Neuron (in vitro differentiated cells): Measurements from ENCODE around the gene DHX32.
"Not testable (repeated sequence)": the region's sequence is repeated elsewhere in the genome, so short reads cannot be mapped to it uniquely, and the experiment has no call there.

Source experiments
- H2AFZ ChIP-seq: one replicate; pipeline ENCODE4 v1.6.1; 2013; ENCODE audit warnings: low read depth, mild to moderate bottlenecking, inconsistent platforms, low read length, moderate library complexity
- H3K27me3 ChIP-seq: one replicate; pipeline ENCODE4 v1.6.1; 2013; ENCODE audit warnings: low read length; ENCODE audit not compliant: insufficient read depth
- H3K36me3 ChIP-seq: one replicate; pipeline ENCODE4 v1.6.1; 2013; ENCODE audit warnings: low read length; ENCODE audit not compliant: insufficient read depth
- H3K4me1 ChIP-seq: one replicate; pipeline ENCODE4 v1.6.1; 2013; ENCODE audit warnings: low read length; ENCODE audit not compliant: insufficient read depth
- H3K4me3 ChIP-seq: 2 replicates; pipeline ENCODE4 v1.5.1; 2013; ENCODE audit warnings: mild to moderate bottlenecking, low read length, moderate library complexity
- H3K9me3 ChIP-seq: one replicate; pipeline ENCODE4 v1.6.1; 2013; ENCODE audit warnings: low read length

The DHX32 gene

DNA sequence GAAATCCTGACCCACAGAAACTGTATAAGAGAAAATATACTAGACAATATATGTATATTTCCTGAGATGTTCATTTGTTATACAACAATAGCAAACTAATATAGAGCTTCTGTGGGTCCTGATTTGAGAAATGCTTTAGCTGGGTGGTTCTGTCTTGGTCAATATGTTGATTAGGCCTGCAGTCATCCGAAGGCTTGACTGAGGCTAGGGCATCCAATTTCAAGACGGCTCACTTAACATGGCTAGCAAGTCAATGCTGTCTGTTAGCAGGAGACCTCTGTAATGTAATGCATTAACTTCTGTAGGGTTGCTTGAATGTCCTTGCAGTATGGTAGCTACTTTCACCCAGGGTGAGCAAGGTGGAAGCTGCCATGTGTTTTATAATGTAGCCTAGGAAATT is 27.7 kb upstream of the DHX32 start:
- H3K4me3 ChIP-seq, H3K36me3 ChIP-seq, H3K4me1 ChIP-seq, H3K27me3 ChIP-seq, H3K9me3 ChIP-seq, H2AFZ ChIP-seq: not testable (repeated sequence)

DNA sequence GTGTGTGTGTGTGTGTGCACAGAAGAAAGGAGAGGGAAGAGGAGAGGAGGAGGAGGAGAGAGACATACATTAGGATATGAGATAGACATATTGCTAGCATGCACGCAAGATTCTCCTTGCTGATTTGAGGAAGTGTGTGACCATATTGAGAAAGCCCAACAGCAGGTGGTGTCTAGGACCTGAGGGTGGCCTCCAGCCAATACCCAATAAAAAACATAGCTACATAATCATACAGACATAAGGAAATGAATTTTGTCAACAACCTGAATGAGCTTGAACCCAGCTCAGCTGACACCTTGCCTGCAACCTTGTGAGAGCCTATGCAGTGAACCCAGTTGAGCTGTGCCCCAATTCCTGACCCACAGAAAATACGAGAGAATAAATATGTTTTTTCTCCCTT is 26.5 kb upstream of the DHX32 start:
- H3K9me3 ChIP-seq, H3K4me1 ChIP-seq: not testable (repeated sequence)

DNA sequence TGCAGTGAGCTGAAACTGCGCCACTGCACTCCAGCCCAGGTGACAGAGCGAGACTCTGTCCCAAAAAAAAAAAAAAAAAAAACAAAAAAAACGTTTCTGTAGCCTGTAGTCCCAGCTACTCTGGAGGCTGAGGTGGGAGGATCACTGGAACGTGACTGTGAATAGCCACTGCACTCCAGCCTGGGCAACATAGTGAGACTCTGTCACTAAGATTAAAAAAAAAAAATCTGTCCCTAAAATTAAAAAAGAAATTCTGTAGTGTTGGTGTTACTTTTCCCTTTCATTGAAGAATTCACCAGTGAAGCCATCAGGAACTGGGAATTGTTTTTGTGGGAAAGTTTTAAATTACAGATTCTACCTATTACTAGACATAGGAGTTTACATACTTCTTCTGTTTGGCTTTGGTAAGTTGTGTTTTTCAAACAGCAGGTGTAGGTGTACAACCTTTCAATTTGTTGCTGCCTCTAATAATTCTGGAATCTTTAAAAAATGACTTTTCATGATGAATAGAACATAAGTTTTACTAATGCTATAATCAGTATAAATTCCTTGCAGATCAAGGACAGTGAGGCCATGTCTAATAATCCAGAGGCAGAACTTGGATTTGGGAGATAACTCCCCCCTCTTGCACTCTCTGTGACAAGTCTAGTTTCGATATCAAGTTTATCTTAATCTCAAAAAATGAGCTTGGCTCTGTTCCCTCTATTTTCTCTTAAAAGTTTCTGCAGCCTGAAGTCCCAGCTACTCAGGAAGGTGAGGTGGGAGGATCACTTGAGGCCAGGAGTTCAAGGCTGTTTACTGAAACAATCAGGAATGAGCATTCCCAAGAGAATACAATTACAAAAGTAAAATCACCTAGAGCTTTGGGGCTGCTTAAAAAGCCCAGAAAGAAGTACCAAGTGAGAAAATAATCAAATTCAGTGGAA is 24.2 kb upstream of the DHX32 start:
- H3K4me1 ChIP-seq, H3K9me3 ChIP-seq, H3K36me3 ChIP-seq, H2AFZ ChIP-seq, H3K4me3 ChIP-seq, H3K27me3 ChIP-seq: not testable (repeated sequence)

More for the DNA sequence above, 26.5 kb upstream of the DHX32 start:
- not testable (repeated sequence) for H2AFZ ChIP-seq, H3K36me3 ChIP-seq, H3K4me3 ChIP-seq, H3K27me3 ChIP-seq

DNA sequence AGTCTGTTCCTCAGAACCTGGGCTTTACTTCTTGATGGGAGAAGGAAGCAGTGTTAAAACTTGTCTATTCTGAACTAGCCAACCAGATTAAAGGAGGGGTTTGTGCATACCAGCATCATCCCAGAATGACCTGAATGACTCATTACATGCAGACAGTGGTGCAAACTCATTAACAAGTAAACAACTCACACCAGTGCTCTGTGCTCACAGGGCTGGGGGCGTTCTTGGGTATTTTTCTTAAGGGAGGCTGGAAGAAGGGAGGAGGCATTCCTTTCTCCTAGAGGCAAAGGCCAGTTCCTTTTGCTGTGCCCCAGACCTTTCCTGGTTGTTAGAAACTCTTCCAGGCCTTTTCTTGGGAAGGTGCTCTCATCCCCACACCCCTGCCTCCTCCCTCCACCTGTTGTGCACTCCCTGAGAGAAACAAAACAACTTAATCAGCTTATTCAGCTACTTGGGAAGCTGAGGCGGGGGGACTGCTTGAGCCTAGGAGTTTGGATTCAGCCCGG is 22.1 kb upstream of the DHX32 start:
- not testable (repeated sequence) for H3K4me1 ChIP-seq, H3K9me3 ChIP-seq, H3K36me3 ChIP-seq, H3K27me3 ChIP-seq, H3K4me3 ChIP-seq, H2AFZ ChIP-seq

DNA sequence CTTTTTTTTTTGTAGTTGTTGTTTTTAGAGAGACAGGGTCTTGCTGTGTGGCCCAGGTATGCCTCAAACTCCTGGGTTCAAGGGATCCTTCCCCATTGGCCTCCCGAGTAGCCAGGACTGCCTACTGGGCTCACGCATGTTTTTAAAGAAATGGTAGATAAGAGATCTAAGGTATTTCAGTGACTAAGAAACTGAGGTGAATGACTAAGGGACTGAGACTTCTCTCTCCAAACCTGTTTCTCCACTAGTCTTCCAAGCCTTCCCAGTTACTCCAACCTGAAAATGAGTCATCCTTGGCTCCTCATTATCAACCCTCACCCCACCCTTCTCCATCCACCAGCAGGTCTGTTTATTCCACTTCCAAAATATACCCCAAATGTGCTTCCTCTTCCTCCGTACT is 19.9 kb upstream of the DHX32 start:
- not testable (repeated sequence) for H3K27me3 ChIP-seq, H3K9me3 ChIP-seq

DNA sequence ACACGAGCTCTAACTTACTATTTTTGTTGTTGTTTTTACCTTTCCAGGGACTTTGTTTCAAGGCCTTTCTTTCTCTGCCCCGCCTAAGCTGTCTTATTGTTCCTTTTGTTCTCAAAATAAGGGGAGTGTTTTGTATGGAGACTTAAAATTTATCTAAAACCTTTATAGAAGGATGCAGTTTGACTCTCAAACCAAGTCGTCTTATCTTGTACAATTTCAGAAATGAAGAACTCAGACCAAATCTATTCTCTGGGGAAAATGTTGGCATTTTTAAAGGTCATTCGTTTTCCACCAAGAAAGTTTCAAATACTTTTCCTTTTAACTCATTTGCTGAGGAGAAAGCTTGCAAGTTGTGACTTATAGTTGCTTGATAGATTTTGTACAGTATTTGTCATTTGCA is 16.2 kb upstream of the DHX32 start:
- not testable (repeated sequence) for H3K9me3 ChIP-seq, H3K27me3 ChIP-seq, H3K36me3 ChIP-seq, H3K4me1 ChIP-seq
- Histone ChIP-seq H2AFZ (peak overlapping the region; percentile 76), H3K4me3 (peak overlapping the region; percentile 51)

More for the DNA sequence above, 19.9 kb upstream of the DHX32 start:
- H3K4me3 ChIP-seq, H2AFZ ChIP-seq, H3K4me1 ChIP-seq, H3K36me3 ChIP-seq: not testable (repeated sequence)

DNA sequence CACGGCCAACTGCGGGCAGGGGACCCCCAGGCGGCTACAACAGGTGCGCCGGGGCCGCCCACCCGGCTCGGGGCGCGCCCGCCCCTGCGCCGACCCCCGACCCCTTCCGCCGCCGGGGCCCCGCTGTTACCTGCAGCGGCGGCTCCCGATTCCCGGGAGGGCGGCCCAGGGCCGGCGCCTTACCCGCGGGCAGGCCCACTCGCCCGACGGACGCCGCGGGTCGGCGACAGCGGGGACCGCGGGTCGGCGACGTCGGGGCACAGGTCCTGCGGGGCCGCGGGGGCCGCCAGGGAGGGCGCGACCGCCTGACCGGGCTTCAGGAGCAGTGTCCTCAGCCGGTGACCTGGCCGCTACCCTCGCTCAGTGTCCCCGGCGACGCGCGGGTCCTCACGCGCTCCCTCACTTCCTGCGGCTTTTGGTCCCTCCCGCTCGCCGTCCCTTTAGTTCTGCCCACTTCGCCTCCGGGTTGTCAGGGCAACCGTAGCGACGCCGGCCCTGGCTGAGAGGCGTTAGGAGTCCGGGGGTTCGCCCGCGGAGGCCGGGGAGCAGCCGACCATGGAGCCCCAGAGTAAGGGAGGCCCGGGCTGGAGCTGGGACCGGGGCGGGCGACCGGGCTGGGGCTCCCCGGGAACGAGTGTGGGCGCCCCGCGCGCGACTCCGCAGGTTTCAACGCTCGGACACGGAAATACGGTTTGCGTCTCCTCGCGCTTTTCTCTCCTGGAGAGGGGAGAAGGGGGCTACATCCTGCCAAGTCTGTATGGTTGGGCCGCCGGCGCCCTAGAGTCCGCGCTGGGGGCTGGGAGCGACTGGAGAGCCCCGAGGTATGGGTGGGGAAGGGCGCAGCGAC is 15.2 kb upstream of the DHX32 start, which contains the start of gene FANK1:
FANK1 (plus strand) TSS at position 477 of the 847 bp plus-strand sequence; CDS start at position 556, 79 bp downstream.
- H2AFZ ChIP-seq, result peak within 1 kb of the TSS; percentile 76
- H3K27me3 ChIP-seq, H3K4me1 ChIP-seq, H3K36me3 ChIP-seq, H3K9me3 ChIP-seq: not testable (repeated sequence)
- H3K4me3 ChIP-seq, result peak within 1 kb of the TSS; percentile 51

DNA sequence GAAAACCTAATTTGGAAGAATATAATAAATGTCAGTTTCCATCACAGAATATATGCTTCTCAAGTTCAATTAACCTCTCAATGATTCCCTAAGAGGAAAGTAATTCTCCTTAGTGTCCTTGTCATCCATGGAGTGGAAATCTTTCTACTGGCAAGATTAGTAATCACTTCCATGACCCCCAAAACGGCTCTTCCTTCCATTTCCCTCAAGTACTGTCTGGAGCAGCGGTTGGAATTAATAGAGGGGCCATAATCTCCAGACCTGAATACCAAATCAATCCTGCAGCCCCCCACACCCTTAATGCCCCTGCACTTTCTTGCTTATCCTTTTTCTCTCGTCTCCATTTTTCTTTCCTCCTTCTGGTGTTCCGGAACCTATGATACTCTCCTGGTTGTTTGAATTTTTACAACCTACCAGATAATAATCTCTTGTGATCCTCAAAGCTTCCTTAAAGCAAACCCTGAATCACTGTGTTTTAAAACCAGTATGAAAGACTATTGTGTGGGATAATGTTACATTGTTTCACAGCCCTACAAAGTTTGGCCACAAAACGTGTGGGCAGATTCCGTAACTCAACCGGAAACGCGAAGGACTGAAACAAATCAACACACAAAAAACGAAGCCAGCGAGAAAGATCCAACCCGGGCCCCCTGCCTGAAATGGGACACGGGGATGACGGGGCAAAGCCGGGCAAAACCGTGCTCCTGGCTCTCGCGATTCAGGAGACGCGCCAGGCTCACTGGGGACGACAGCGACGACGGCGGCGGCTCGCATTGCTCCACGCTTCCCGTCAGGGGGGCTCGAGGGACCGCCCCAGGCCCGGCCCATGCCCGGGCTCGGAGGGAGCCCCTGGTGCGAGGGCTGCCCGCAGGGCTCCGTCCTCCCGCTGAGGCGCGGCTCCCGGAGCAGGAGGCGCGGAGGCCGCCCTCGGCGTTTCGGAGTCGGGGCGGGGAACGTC is 14.3 kb upstream of the DHX32 start:
- not testable (repeated sequence) for H3K4me1 ChIP-seq, H3K27me3 ChIP-seq, H3K36me3 ChIP-seq, H3K9me3 ChIP-seq
- H2AFZ ChIP-seq, result peak overlapping the region; percentile 76
- H3K4me3 ChIP-seq, result peak overlapping the region; percentile 51

DNA sequence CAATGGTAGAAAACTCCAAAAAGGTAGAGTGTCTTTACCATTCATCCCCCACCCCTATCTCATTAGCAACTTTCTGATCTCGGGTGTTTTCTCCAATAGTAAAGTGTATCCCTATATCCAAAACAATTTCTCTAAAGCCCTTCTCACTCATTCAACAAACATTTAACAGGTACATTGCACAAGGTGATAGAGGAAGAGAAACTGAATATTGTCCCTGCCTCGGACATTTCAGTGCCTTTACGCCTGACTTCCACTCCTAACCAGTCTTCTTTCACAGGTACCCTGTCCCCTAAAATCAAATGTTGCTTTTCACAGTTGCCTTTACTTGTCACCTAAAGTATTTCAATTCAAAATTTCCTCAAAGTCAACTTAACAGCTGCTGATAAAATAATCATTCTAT is 13.1 kb upstream of the DHX32 start:
- H3K36me3 ChIP-seq, H2AFZ ChIP-seq, H3K4me1 ChIP-seq, H3K9me3 ChIP-seq, H3K4me3 ChIP-seq, H3K27me3 ChIP-seq: not testable (repeated sequence)

DNA sequence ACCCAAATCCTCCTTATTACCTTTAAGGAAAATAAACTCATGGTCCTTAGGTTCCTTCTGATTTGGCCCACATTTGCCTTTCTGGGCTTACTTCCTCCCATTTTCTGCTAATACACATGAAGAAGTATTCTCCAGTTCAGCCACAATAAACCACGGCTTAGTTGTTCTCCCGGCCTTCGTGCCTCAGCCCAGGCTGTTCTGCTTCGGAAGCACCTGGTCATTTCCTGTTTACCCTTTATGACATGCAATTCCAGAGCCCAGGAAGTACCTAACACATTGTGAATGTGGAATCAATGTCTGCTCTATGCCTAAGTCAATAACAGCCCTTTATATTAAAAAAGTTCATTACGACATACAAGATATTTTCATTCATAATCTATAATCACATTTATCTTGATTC is 11.3 kb upstream of the DHX32 start:
- H3K36me3 ChIP-seq, H2AFZ ChIP-seq, H3K27me3 ChIP-seq, H3K4me3 ChIP-seq, H3K4me1 ChIP-seq, H3K9me3 ChIP-seq: not testable (repeated sequence)

DNA sequence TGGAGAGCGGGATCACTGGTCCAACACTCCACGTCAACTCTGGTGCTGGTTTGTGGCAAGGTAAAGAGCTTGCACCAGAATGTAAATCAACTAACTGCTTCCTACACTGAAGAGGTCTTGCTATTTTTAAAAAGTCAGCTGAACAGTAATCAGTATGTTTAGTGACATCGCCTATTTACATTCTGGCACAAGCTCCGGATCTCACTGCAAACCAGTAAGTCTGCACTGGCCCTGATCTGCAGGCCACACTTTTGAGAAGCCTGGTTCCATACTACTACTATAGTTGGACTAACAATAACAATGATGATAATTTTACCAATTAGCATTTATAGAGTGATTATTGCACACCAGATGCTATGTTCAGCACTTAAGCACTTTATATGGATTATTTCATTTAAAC is 8.3 kb upstream of the DHX32 start:
- not testable (repeated sequence) for H3K36me3 ChIP-seq, H2AFZ ChIP-seq, H3K27me3 ChIP-seq, H3K9me3 ChIP-seq, H3K4me1 ChIP-seq, H3K4me3 ChIP-seq

DNA sequence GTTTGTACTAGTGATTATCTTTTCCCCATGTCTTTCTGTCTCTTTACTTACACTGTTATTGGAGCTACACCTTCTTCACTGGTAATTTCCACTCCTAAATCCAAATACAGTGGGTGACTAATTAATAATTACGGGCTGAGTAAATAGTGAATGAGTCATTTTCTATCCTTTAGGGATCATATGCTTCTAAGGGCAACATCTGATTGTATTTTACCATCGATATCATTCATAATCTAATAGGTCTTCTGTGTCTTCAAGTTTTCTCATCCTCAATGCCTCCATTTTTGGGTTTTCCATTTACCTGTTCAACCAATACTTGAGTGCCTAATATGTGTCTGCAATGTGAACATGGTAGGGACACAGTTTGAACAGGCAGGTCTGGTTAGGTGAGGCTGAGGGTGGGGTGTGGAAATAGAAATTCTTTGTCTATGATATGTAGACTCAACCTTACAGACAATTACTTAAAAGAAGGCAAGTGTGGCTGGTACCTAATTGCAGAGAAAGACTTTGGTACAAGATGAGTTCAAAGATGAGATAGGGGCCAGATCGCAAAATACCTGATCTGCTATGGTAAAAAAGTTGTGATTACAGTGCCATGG is 5.9 kb upstream of the DHX32 start:
- H3K9me3 ChIP-seq, result no peaks in the 10 kb centered on the region
- no peak overlapping the region for H2AFZ ChIP-seq
- H3K27me3 ChIP-seq, result no peaks in the 10 kb centered on the region
- no peaks in the 10 kb centered on the region for H3K36me3 ChIP-seq
- H3K4me3 ChIP-seq, result no peak overlapping the region
- peaks cover 3% of the 10 kb centered on the region for H3K4me1 ChIP-seq
